Lower leg skin (tissue), 4 donors: ENCODE results near the gene RTL1. TPM values are rescaled to one million over a fixed set of nuclear protein-coding genes. Genes with fewer than 3 reads are reported as not detected.
A peak's percentile ranks its signal among the peaks of the same experiment; 100 is the strongest.

Experiments used
- DNase-seq, 2 donors: peaks; one replicate each; pipeline ENCODE4 v3.0.0-alpha.2; 2019; ENCODE audit warnings: low spot score in 2 of 2
- H3K4me3 ChIP-seq: fragments of 200-600 bp; sonication (generic); 2 replicates; pipeline ENCODE4 v1.5.1; 2017; ENCODE audit warnings: mild to moderate bottlenecking, low read depth; ENCODE audit not compliant: poor library complexity, severe bottlenecking
- POLR2A ChIP-seq, 2 donors: fragments of 450-650 bp; IDR thresholded peaks; one replicate each; pipeline ENCODE4 v1.6.1; 2016 to 2017; ENCODE audit warnings: antibody characterized with exemption in 2 of 2, mild to moderate bottlenecking in 1 of 2, moderate library complexity in 1 of 2
- WGBS, 2 donors: methylation state at CpG; one replicate each; pipeline ENCODE4 v1.1.5; 2018; 5-methylcytosine and 5-hydroxymethylcytosine counted together
- intact Hi-C: fragments of 100-400 bp; cut with DNase I; formaldehyde crosslinking; loops from one replicate; pipeline ENCODE4 v1.15.0; 2023; ENCODE audit warnings: low total_unique reads
- total RNA-seq, 4 donors: library from RNA; depleted of rRNA; stranded (reverse); fragments of >200 nt; gene quantifications; one replicate each; pipeline ENCODE4 v1.1.0, GENCODE V29; 2016
- TF ChIP-seq, protein P1 (sequence below), 3 donors: fragments of 450-650 bp; IDR thresholded peaks; one replicate each; pipeline ENCODE4 v1.5.1; 2016; ENCODE audit warnings: antibody characterized with exemption in 3 of 3, mild to moderate bottlenecking in 3 of 3, moderate library complexity in 2 of 3

The RTL1 gene
- total RNA-seq, 4 donors from 2014 or later = not detected

- intact Hi-C loops = no loop called here
- DNase-seq = peak in 1 of 2 donors; percentile 82
- H3K4me3 ChIP-seq = no peak overlapping the region
- 75 to 80% methylated on average over 13 of the region's 13 CpGs for WGBS, 2 donors
- no peak for TF ChIP-seq POLR2A (IDR thresholded peaks at IDR 0.05)
- TF ChIP-seq, protein P1, sequence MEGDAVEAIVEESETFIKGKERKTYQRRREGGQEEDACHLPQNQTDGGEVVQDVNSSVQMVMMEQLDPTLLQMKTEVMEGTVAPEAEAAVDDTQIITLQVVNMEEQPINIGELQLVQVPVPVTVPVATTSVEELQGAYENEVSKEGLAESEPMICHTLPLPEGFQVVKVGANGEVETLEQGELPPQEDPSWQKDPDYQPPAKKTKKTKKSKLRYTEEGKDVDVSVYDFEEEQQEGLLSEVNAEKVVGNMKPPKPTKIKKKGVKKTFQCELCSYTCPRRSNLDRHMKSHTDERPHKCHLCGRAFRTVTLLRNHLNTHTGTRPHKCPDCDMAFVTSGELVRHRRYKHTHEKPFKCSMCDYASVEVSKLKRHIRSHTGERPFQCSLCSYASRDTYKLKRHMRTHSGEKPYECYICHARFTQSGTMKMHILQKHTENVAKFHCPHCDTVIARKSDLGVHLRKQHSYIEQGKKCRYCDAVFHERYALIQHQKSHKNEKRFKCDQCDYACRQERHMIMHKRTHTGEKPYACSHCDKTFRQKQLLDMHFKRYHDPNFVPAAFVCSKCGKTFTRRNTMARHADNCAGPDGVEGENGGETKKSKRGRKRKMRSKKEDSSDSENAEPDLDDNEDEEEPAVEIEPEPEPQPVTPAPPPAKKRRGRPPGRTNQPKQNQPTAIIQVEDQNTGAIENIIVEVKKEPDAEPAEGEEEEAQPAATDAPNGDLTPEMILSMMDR (IDR thresholded peaks at IDR 0.05) = no peak
These were observed 35.7 kb downstream of the RTL1 start for GRCh38 chr14:100867631-100868315.

GRCh38 chr14:100866666-100867630 lies 36.6 kb downstream of the RTL1 start:
- intact Hi-C loops = no loop called here
- TF ChIP-seq, protein P1 (IDR thresholded peaks at IDR 0.05) = no peak
- no peak for TF ChIP-seq POLR2A (IDR thresholded peaks at IDR 0.05)
- H3K4me3 ChIP-seq = no peak overlapping the region
- DNase-seq = peak in 1 of 2 donors; percentile 78
- 80 to 91% methylated on average over 18 of the region's 18 CpGs for WGBS, 2 donors

- peak in 1 of 2 donors; percentile 81 for DNase-seq
- no peak overlapping the region for H3K4me3 ChIP-seq
- intact Hi-C loops = no loop called here
- TF ChIP-seq, protein P1 (IDR thresholded peaks at IDR 0.05) = no peak
- 83 to 86% methylated on average over 21 to 22 of the region's 22 CpGs for WGBS, 2 donors
These were observed 37.6 kb downstream of the RTL1 start for GRCh38 chr14:100865682-100866591.

GRCh38 chr14:100864960-100865681 lies 38.4 kb downstream of the RTL1 start:
- TF ChIP-seq, protein P1 (IDR thresholded peaks at IDR 0.05) = no peak
- TF ChIP-seq POLR2A (IDR thresholded peaks at IDR 0.05) = no peak
- H3K4me3 ChIP-seq = no peak overlapping the region
- peak in 1 of 2 donors; percentile 76 for DNase-seq
- WGBS, 2 donors = 32 to 50% methylated on average over 9 of the region's 9 CpGs
- intact Hi-C loops = no loop called here

- intact Hi-C loops = no loop called here
- peak in 1 of 2 donors; percentile 65 for DNase-seq
- no peak overlapping the region for H3K4me3 ChIP-seq
- no peak for TF ChIP-seq POLR2A (IDR thresholded peaks at IDR 0.05)
- TF ChIP-seq, protein P1 (IDR thresholded peaks at IDR 0.05) = no peak
- WGBS, 2 donors = 87 to 94% methylated on average over 10 of the region's 10 CpGs
These were observed 39.3 kb downstream of the RTL1 start for GRCh38 chr14:100864206-100864605.
